ENCODE measurements around the gene MRC1. TPM values are rescaled to one million over a fixed set of nuclear protein-coding genes. Genes with fewer than 3 reads are reported as not detected.

MRC1 gene
- polyA plus RNA-seq, 3 donors = 0.11 to 0.41 (median 0.34) TPM

- no peak overlapping the region for H3K9ac ChIP-seq (ENCODE audit: insufficient read depth, low read length, poor library complexity, severe bottlenecking)
- no peak for DNase-seq
- H3K36me3 ChIP-seq (replicated peaks in 1 of 2; ENCODE audit: control insufficient read depth in 1 of 2, insufficient read depth in 2 of 2, low read length in 2 of 2) = no peaks in the 10 kb centered on the region
- H4K20me1 ChIP-seq (ENCODE audit: insufficient read depth, low read length) = no peaks in the 10 kb centered on the region
- no CpG with 5 or more reads among the region's 1 CpG for WGBS (ENCODE audit: insufficient coverage)
- H3K9me3 ChIP-seq (replicated peaks in 1 of 2; ENCODE audit: control insufficient read depth in 1 of 2, insufficient read depth in 1 of 2, low read length in 2 of 2) = peaks cover 7 to 13% of the 10 kb centered on the region in 2 donors
- Mint-ChIP-seq H3K36me3 (no peaks in the 10 kb centered on the region), H3K27ac (no peak overlapping the region), H3K9me3 (peaks cover 8 to 13% (median 10%) of the 10 kb centered on the region in 7 donors), H3K27me3 (ENCODE audit: low read depth in 3 of 3) (no peaks in the 10 kb centered on the region), H3K4me1 (peaks cover 2% of the 10 kb centered on the region), H3K4me3 (no peak overlapping the region)
- H3K4me2 ChIP-seq (replicated peaks; ENCODE audit: extremely low read depth, low read length, poor library complexity, severe bottlenecking) = no peak overlapping the region
- no peak overlapping the region for H3K4me3 ChIP-seq (replicated peaks in 1 of 3; ENCODE audit: low read depth in 2 of 3, low read length in 3 of 3)
- no peaks in the 10 kb centered on the region for H3K4me1 ChIP-seq (ENCODE audit: control insufficient read depth in 1 of 2, insufficient read depth in 2 of 2, low read length in 2 of 2)
- no peaks in the 10 kb centered on the region for H3K27me3 ChIP-seq (ENCODE audit: control insufficient read depth in 2 of 2, insufficient read depth in 2 of 2, low read length in 2 of 2)
- no peak overlapping the region for H2AFZ ChIP-seq (ENCODE audit: insufficient read depth, low read depth, low read length, poor library complexity, severe bottlenecking)
- intact Hi-C loops (cut with micrococcal nuclease) = no loop called here
- TF ChIP-seq CTCF (IDR thresholded peaks at IDR 0.05) = no peak
- no peak overlapping the region for H3K27ac ChIP-seq (ENCODE audit: low read depth in 1 of 2, low read length in 2 of 2)
- no peaks in the 10 kb centered on the region for H3K79me2 ChIP-seq (ENCODE audit: insufficient read depth, low read length)
Observed at GRCh38 chr10:17882557-17882956, 73.4 kb downstream of the MRC1 start.

- Histone ChIP-seq H3K36me3 (replicated peaks in 1 of 2; ENCODE audit: control insufficient read depth in 1 of 2, insufficient read depth in 2 of 2, low read length in 2 of 2) (no peaks in the 10 kb centered on the region), H3K79me2 (ENCODE audit: insufficient read depth, low read length) (no peaks in the 10 kb centered on the region), H3K9me3 (replicated peaks in 1 of 2; ENCODE audit: control insufficient read depth in 1 of 2, insufficient read depth in 1 of 2, low read length in 2 of 2) (peaks cover 7 to 13% of the 10 kb centered on the region in 2 donors), H3K4me2 (replicated peaks; ENCODE audit: extremely low read depth, low read length, poor library complexity, severe bottlenecking) (no peak overlapping the region), H3K9ac (ENCODE audit: insufficient read depth, low read length, poor library complexity, severe bottlenecking) (no peak overlapping the region), H3K4me1 (ENCODE audit: control insufficient read depth in 1 of 2, insufficient read depth in 2 of 2, low read length in 2 of 2) (no peaks in the 10 kb centered on the region), H3K27me3 (ENCODE audit: control insufficient read depth in 2 of 2, insufficient read depth in 2 of 2, low read length in 2 of 2) (no peaks in the 10 kb centered on the region), H2AFZ (ENCODE audit: insufficient read depth, low read depth, low read length, poor library complexity, severe bottlenecking) (no peak overlapping the region), H3K27ac (ENCODE audit: low read depth in 1 of 2, low read length in 2 of 2) (no peak overlapping the region), H4K20me1 (ENCODE audit: insufficient read depth, low read length) (no peaks in the 10 kb centered on the region), H3K4me3 (replicated peaks in 1 of 3; ENCODE audit: low read depth in 2 of 3, low read length in 3 of 3) (no peak overlapping the region)
- no peak for TF ChIP-seq CTCF (IDR thresholded peaks at IDR 0.05)
- Mint-ChIP-seq H3K27me3 (ENCODE audit: low read depth in 3 of 3) (peaks cover 0 to 3% (median 0%) of the 10 kb centered on the region in 3 donors), H3K9me3 (peaks cover 8 to 13% (median 11%) of the 10 kb centered on the region in 7 donors), H3K36me3 (no peaks in the 10 kb centered on the region), H3K4me3 (no peak overlapping the region), H3K4me1 (peaks cover 2% of the 10 kb centered on the region), H3K27ac (no peak overlapping the region)
- no CpG with 5 or more reads among the region's 1 CpG for WGBS (ENCODE audit: insufficient coverage)
- DNase-seq = no peak
- intact Hi-C loops (cut with micrococcal nuclease) = no loop called here
Observed at GRCh38 chr10:17883621-17884020, 74.5 kb downstream of the MRC1 start.

All from CD14-positive monocyte (primary cell).